ENCODE measurements around the gene MANBA.
A peak's percentile ranks its signal among the peaks of the same experiment; 100 is the strongest.

The MANBA gene

GRCh38 chr4:102692474-102692873, 68.3 kb downstream of the MANBA start:
- TF ChIP-seq POLR2A (IDR thresholded peaks at IDR 0.05; ENCODE audit: low read length) = no peak
- TF ChIP-seq GATA1 (IDR thresholded peaks at IDR 0.05; ENCODE audit: low read depth, low read length) = no peak
- no peak for DNase-seq

GRCh38 chr4:102687982-102688433, 72.8 kb downstream of the MANBA start:
- no peak for DNase-seq
- TF ChIP-seq POLR2A (IDR thresholded peaks at IDR 0.05; ENCODE audit: low read length) = no peak
- TF ChIP-seq GATA1 (IDR thresholded peaks at IDR 0.05; ENCODE audit: low read depth, low read length) = no peak

GRCh38 chr4:102687373-102687981, 73.3 kb downstream of the MANBA start:
- no peak for DNase-seq

GRCh38 chr4:102685768-102686167, 75.0 kb downstream of the MANBA start:
- TF ChIP-seq POLR2A (IDR thresholded peaks at IDR 0.05; ENCODE audit: low read length) (no peak), GATA1 (IDR thresholded peaks at IDR 0.05; ENCODE audit: low read depth, low read length) (no peak)
- DNase-seq = no peak

More at GRCh38 chr4:102687373-102687981, 73.3 kb downstream of the MANBA start:
- TF ChIP-seq POLR2A (IDR thresholded peaks at IDR 0.05; ENCODE audit: low read length) (no peak), GATA1 (IDR thresholded peaks at IDR 0.05; ENCODE audit: low read depth, low read length) (no peak)

- peak; percentile 32 to 50 for DNase-seq
- TF ChIP-seq GATA1 (IDR thresholded peaks at IDR 0.05; ENCODE audit: low read depth, low read length) (no peak), POLR2A (IDR thresholded peaks at IDR 0.05; ENCODE audit: low read length) (no peak)
Measured at GRCh38 chr4:102684610-102685052, 76.1 kb downstream of the MANBA start.

- peak; percentile 32 to 50 for DNase-seq
Measured at GRCh38 chr4:102683881-102684609, 76.7 kb downstream of the MANBA start.

GRCh38 chr4:102678695-102679335, 82.0 kb downstream of the MANBA start:
- no peak for DNase-seq
- TF ChIP-seq GATA1 (IDR thresholded peaks at IDR 0.05; ENCODE audit: low read depth, low read length) = no peak
- no peak for TF ChIP-seq POLR2A (IDR thresholded peaks at IDR 0.05; ENCODE audit: low read length)

More at GRCh38 chr4:102683881-102684609, 76.7 kb downstream of the MANBA start:
- TF ChIP-seq GATA1 (IDR thresholded peaks at IDR 0.05; ENCODE audit: low read depth, low read length) (no peak), POLR2A (IDR thresholded peaks at IDR 0.05; ENCODE audit: low read length) (no peak)

- TF ChIP-seq GATA1 (IDR thresholded peaks at IDR 0.05; ENCODE audit: low read depth, low read length) (no peak), POLR2A (IDR thresholded peaks at IDR 0.05; ENCODE audit: low read length) (no peak)
- DNase-seq = no peak
Measured at GRCh38 chr4:102678107-102678506, 82.7 kb downstream of the MANBA start.

GRCh38 chr4:102675141-102675540, 85.6 kb downstream of the MANBA start:
- no peak for DNase-seq
- no peak for TF ChIP-seq GATA1 (IDR thresholded peaks at IDR 0.05; ENCODE audit: low read depth, low read length)
- TF ChIP-seq POLR2A (IDR thresholded peaks at IDR 0.05; ENCODE audit: low read length) = no peak

GRCh38 chr4:102667001-102667400, 93.8 kb downstream of the MANBA start:
- DNase-seq = no peak
- TF ChIP-seq POLR2A (IDR thresholded peaks at IDR 0.05; ENCODE audit: low read length) = no peak
- TF ChIP-seq GATA1 (IDR thresholded peaks at IDR 0.05; ENCODE audit: low read depth, low read length) = no peak

GRCh38 chr4:102665527-102665926, 95.2 kb downstream of the MANBA start:
- DNase-seq = no peak
- no peak for TF ChIP-seq GATA1 (IDR thresholded peaks at IDR 0.05; ENCODE audit: low read depth, low read length)
- TF ChIP-seq POLR2A (IDR thresholded peaks at IDR 0.05; ENCODE audit: low read length) = no peak

GRCh38 chr4:102663073-102663472, 97.7 kb downstream of the MANBA start:
- TF ChIP-seq GATA1 (IDR thresholded peaks at IDR 0.05; ENCODE audit: low read depth, low read length) (no peak), POLR2A (IDR thresholded peaks at IDR 0.05; ENCODE audit: low read length) (no peak)
- no peak for DNase-seq

GRCh38 chr4:102657206-102657605, 103.6 kb downstream of the MANBA start:
- TF ChIP-seq GATA1 (IDR thresholded peaks at IDR 0.05; ENCODE audit: low read depth, low read length) = no peak
- TF ChIP-seq POLR2A (IDR thresholded peaks at IDR 0.05; ENCODE audit: low read length) = no peak
- DNase-seq = no peak

- no peak for DNase-seq
- no peak for TF ChIP-seq GATA1 (IDR thresholded peaks at IDR 0.05; ENCODE audit: low read depth, low read length)
- TF ChIP-seq POLR2A (IDR thresholded peaks at IDR 0.05; ENCODE audit: low read length) = no peak
Measured at GRCh38 chr4:102647117-102647516, 113.7 kb downstream of the MANBA start.
